Measurements from ENCODE around the gene BLTP2.
A peak's percentile ranks its signal among the peaks of the same experiment; 100 is the strongest.
"Not testable (repeated sequence)": the region's sequence is repeated elsewhere in the genome, so short reads cannot be mapped to it uniquely, and the experiment has no call there.

The BLTP2 gene

DNA sequence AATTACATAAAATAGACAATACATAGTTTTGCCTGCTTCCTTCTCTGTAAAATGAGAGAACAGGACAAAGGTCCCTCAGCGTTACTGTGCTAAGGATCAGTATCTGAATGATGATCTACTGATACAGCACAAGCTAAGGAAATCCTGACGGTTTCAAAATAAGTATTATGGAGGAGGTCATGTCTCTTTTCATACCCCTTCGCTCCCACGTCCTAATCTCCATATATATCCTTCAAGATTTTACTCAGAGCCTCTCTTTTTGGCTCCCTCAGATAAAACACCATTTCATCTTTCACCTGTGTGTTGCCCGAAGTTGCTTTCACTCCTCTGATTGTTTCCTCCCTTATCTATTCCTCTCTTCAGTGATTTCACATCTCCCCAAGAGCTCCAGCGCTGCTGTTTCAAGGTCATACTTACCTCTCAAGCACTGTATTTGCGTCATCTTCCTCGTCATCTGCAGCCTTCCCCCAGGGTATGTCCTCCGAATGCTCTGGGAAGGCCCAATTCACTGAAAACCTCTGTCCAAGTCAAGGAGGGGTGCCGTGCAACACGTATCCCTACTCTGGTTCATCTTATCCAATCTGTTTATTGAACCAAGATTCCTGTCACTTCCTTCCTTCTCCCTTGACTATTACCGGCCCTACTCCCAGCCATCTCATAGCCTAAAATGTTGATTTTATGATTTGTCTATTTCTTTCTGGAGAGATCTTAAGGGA lies 1.2 kb upstream of the BLTP2 start:
- no peak for DNase-seq (ENCODE audit: low read depth)

DNA sequence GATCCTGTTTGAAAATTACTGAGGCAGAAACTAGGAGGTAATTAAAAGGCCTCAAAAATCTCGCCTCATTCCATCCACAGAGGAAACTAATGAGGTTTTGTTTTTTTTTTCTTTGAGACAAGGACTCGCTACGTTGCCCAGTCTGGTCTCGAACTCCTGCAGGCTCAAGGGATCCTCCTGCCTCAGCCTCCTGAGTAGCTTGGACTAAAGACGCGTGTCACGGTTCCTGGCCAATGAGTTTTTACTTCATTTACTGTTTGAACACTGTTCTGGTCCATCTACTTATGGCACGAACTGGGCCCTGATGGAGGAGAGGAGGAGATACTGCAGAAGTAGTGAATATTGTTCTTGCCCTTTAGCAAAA lies 600 bp upstream of the BLTP2 start:
- DNase-seq (ENCODE audit: low read depth), result no peak

DNA sequence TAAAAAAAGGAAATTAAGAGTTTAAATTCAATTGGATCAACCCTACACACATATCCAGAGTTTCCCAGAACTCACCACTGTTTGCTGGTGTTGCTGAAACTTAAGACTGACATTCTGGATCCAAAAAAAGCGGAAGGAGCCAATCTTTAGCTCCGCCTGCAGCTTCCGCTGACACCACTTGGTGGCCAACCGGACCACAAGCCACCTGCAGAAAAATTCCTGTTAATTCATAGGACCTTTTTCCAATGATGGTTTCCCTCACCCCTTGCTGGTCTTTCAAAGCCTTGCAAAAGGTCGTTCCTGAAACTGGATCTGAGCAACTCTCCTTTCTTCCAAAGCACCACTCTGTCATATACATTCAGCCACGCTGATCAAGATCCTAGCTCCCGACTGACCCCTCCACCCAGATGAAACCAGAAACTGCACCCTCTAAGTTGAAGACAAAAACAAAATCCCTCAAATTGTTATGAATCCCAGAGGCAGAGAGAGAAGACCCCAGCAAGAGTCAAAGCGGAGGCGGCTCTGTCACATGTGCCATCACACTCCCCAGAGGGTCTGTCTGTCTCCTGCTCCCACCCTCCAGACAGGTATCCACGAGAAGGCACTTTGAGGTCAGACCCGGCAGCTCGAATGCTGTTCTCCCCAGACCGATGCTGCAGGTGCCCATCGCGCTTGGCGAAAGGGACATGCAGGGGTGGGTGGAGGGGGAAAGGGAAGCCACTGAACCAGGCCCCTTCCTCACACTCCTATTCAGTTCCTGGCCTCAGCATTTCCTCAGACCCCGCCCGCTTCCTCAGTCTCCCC lies 773 bp downstream of the BLTP2 start:
- DNase-seq (ENCODE audit: low read depth), result no peak

DNA sequence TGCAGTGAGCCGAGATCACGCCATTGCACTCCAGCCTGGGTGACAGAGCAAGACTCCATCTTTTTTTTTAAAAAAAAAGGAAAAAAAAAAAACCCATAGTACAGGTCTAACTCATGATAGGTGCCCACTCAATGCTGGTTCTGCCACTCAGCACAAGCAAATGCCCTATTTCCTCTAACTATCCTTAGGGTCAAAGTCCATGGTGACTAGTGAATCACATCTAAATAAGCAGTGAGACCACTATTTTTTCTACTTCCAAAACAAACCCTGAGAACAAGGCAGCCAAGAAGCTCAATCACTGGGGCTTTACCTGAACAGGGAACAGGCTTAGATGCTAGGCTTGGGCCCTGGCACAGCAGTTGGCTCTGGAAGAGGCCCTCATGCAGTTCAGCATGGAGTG lies 3.4 kb downstream of the BLTP2 start:
- DNase-seq (ENCODE audit: low read depth), result no peak

DNA sequence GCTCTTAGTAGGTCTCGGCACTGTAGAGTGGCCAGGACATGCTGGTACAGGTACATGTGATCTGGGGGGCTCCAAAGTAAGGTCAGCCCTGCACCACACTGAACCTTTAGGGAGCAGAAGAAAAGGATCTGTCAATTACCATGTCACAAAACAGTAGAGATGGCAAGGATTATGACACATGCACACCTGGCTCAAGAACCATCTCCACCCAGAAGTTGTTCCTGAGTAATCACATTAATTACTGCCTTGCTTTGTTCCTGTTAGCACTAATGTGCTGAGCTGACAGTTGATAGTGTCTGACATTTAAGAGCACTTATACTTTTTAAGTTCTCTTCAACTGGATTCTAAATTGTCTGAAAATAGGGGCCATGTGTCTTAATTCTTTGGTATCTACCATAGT lies 9.5 kb downstream of the BLTP2 start:
- no peak for DNase-seq (ENCODE audit: low read depth)

DNA sequence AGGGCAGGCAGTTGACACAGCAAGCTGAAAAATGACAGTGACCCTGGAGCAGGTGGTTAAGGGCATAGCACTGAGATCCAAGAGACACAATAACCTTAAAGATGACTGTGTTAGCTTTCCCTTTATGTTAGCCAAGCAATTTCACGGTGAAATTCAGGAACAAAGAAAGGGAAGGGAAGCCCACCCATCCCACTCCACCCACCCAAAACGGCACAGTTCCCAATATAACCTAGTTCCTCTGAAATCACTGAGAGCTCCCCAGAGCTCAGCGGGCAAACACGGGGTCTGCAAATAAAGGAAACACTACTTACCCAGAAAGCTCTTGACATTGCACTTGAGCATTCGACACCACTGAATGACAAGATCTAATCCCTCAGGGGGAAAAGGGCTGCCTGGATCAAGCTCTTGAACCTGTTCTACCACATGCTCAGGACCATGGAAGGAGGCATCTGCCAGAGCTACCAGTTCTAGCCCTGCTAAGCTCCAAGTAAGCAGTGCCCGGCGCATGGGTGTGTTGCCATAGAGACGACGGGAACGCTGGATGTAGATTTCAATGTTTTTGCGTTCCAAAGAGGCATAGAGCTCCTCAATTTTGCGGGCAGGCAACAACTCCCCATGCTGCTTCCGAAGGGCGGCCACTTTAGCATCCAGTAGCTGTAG lies 10.6 kb downstream of the BLTP2 start:
- no peak for DNase-seq (ENCODE audit: low read depth)

DNA sequence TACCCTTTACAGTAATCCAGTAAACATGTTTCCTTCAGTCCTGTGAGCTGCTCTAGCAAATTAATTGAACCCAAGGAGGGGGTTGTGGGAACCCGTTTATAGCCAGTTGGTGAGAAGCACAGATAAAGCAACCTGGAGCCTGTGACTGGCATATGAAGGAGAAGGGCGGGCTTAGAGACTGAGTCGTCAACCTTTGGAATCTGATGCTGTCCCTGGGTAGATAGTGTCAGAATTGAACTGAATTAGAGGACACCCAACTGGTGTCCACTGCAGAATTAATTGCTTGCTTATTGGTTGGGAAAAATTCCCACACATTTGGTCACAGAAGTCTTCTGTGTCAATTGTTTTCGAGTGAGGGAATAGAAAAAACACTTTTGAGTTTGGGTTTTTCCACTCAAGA lies 18.1 kb downstream of the BLTP2 start:
- no peak for DNase-seq (ENCODE audit: low read depth)

DNA sequence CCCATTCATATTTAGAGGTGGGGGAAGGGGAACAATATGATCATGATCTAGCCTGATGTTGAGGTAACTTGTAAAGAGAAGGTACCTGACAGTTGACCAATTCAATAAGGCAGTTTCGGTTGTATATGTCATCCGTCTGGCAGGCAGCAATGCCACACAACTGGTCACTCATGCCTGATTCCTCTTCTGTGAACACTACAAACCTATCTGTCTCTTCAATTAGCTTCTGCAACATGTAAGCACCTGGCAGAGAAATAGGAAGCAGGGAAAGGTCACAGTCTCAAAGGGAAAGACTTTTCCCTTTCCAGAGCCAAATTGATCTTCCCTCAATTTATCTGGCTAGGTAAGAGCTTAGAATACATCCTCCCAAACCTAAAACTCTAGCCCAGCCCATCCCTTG lies 20.8 kb downstream of the BLTP2 start:
- DNase-seq (ENCODE audit: low read depth), result no peak

DNA sequence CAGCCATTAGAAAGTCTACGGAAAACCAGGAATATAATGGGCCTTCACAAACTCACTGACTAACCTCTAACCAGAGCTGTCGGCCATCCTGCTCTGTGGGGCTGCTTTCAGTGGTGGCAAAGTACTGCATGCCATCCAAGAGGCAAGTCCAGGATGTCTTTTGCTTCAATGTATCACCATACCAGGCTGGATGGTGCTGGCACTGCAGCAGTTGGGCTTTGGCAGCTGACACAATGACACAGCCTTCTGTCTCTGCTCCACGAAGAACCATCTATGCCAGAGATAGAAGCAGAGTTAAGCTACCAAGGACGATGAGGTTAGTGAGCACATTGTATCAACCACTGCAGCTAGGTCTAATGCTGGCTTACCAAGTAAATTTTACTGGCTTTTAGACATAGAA lies 21.3 kb downstream of the BLTP2 start:
- DNase-seq (ENCODE audit: low read depth), result no peak

DNA sequence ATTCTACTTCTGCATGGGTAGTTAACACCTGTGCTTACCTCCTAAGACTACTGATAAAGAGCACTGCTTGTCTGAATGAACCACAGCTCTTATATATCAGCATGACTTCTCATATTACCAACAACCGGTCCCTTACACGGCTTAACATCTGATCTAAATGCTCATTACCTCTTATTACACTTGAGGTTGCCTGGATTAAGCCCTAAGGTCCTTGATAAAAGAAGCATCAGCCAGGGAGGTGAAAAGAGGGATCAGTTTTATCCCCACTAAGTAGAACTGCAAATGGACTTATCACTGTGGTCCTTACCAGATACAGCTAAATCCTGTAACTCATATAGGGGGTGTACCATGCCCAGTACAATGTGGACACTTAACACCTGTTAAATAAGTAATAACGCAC lies 22.8 kb downstream of the BLTP2 start:
- no peak for DNase-seq (ENCODE audit: low read depth)

DNA sequence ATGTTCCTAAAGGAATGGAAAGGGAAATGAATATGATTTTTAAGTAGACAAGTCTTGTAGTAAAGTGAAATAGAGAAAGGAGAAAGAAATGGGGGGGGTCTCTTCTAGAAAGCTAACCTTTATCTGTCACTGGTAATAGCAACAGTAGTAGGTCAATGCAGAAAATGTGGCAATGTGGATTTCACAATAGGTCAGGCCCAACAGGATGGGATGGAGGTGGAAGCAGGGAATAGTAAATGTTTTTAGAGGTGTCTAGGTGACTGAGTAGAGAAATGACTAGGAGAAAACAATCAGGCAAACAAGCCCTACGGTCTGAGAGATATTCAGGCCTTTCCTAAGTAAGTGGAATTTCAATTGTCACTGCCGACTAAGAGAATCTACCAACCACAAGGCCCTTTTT lies 24.9 kb downstream of the BLTP2 start:
- no peak for DNase-seq (ENCODE audit: low read depth)

DNA sequence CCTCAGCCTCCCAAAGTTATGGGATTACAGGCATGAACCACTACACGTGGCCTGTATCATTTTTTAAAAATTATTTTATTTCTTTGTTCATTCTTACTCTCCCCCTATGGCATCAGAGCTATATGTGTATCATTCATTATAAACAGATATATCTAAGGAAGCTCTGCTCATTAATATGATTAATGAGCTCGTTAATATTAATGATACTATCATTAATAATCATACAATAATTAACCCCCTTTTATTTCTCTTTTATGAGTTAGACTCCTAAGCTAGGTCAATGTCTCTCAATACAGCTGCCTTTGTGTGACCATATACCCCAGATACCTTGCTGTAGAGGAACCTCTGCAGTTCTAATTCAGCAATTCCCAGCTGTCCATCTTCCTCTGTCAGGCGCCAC lies 26.5 kb downstream of the BLTP2 start:
- no peak for DNase-seq (ENCODE audit: low read depth)

DNA sequence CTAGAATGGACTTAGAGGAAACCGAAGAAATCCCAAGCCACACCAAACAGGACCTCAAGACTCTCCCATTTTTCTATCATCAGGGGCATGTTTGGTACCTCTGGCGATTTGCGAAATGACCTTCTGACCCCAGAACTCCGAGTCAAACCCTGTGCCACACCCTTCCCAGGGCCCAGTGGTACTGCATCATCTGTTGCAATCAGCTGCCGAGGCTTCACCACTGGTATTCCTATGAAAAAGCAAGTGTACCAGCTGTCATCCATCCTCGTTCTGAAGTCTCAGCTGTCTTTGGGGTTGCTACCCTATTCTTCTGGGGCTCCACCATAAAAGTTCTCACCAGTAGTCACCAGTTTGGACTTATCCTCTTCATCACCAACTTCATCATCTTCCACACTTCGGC lies 28.7 kb downstream of the BLTP2 start:
- no peak for DNase-seq (ENCODE audit: low read depth)

DNA sequence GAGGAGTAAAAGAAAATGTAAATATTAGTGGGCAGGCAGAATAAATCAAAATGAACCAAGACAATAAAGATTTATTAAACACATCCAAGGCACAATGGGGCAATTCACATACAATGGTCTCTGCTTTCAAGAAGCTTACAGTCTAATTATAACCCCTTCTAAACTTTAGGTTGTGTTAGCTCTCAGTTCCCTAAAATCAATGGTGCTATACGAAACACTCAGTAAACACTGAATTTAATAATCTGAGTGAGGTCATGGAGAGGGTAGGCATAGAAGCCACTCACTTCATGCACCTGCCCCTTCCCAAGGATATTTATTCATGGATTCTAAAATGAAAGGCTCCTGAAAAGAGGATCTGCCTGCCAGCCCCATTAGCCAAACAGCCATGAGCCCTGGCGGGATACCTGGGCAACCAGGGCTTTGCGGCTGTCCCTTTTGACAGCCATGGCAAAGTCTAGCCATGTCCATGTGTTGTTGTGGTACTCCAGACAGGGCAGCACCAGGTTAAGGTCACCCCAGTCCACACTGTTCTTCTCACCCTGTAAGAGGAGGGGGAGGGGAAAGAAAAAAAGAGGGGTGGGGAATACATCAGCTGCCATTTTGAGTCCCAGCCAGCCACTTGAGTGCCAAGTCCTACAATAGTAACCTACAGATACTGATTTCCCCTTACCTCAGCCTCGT lies 29.6 kb downstream of the BLTP2 start:
- no peak for DNase-seq (ENCODE audit: low read depth)

DNA sequence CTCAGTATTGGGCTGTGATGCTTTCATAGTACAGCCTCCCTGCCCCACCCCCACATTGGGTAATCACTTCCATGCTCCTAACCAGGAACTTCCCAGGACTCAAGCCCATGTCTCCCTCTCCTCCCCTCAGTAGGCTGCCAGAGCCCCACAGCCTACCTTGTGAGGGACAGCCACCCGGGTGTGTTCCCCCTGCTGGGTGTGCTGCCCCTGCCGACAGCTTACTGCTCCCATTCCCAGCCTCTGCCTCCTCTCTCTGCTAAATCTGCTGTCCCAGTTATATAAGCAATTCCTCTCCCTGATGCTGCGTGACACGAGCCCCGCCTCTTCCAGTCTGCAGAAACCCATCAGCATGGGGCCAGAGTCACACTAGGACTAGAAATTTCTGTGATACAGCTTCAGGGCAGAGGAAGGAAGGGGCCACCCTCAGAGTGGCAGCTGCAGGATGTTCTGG lies 31.0 kb downstream of the BLTP2 start, which contains the start of gene RSKR:
Gene RSKR (minus strand): TSS at position 255 of the 451 bp plus-strand sequence. CDS start 24 bp downstream, at position 231.
- no peak for DNase-seq (ENCODE audit: low read depth)

DNA sequence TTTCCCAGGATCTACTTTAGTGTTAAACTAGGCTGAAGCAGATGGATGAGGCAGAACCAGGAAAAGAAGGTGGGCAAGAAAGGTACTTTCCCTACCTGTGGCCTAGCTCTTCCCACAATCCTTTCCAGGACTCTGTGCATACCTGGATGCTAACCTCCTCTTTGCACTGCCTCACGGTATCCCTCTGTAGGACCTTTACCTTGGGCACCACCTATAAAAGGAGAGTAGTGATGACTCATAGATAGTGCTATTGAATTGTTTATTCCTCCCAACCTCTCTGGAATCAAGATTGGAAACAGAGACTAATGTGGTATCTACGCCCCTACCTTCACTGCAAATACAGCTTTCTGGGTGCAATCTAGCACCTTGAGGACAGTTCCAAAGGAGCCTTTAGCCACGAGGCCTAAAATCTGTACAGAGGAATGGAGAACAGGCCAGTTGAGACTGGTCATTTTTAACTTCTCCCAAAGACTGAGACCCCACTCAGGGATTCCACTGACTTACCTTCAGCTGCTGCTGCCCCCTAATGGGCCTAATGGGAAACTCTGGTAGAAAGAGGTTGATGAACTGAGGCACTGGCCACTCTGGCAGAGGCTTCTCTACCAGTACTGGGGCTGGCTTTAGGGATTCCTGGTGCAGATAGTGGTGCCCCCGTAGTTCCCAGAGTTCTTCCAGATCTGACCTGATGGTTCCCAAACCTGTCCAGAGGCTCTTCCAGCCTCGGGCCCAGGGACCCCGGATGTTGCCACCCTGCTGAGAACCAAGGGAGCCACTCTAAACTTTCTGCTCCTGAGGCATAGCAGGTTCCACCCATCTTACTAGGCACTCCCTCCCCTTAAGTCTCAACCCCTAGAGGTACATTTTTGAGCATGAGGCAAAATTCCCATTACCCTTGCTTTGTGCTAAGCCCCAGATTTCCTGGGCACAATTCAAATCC lies 31.8 kb downstream of the BLTP2 start:
- no peak for DNase-seq (ENCODE audit: low read depth)

DNA sequence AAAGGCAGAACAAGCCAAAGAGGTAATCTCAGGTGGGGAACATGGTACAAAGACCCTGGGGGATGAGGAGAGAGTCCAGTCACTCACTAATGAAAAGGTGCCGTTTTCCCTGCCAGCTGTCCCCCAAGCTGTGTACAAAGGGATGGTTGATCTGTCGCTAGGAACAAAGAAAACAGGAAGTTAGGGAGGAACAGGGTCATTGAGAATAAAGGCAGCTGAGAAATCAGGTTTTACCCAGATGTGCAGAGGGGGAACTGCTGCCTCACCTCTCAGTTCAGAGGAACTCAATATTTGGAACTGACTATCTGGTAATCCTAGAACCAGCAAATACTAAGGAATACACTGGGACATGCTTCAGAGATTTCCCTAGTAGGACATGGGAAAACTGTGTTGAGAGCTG lies 32.4 kb downstream of the BLTP2 start:
- no peak for DNase-seq (ENCODE audit: low read depth)

DNA sequence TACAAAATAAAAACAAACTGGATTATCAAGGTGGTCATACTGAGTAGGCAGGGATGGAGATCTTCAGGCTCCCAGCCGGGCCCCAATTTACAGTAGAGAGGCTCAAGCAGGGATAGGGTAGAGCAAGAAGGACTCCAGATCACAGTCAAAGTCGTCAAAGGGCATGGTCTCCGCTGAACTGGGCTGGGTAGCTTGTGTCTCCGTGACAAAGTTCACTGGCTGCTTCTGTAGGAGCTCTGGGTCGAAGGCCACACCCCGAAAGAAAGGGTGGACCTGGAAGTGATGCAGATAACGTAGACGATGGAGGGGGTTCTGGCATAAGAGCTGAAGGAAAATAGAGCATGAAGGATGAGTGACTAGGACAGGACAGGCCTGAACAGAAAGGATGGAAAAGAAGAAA lies 34.6 kb downstream of the BLTP2 start:
- no peak for DNase-seq (ENCODE audit: low read depth)

DNA sequence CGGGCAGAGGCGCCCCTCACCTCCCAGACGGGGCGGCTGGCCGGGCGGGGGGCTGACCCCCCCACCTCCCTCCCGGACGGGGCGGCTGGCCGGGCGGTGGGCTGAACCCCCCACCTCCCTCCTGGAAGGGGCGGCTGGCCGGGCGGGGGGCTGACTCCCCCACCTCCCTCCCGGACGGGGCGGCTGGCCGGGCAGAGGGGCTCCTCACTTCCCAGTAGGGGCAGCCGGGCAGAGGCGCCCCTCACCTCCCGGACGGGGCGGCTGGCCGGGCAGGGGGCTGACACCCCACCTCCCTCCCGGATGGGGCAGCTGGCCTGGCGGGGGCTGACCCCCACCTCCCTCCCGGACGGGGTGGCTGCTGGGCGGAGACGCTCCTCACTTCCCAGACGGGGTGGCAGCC lies 40.9 kb downstream of the BLTP2 start:
- not testable (repeated sequence) for DNase-seq (ENCODE audit: low read depth)

DNA sequence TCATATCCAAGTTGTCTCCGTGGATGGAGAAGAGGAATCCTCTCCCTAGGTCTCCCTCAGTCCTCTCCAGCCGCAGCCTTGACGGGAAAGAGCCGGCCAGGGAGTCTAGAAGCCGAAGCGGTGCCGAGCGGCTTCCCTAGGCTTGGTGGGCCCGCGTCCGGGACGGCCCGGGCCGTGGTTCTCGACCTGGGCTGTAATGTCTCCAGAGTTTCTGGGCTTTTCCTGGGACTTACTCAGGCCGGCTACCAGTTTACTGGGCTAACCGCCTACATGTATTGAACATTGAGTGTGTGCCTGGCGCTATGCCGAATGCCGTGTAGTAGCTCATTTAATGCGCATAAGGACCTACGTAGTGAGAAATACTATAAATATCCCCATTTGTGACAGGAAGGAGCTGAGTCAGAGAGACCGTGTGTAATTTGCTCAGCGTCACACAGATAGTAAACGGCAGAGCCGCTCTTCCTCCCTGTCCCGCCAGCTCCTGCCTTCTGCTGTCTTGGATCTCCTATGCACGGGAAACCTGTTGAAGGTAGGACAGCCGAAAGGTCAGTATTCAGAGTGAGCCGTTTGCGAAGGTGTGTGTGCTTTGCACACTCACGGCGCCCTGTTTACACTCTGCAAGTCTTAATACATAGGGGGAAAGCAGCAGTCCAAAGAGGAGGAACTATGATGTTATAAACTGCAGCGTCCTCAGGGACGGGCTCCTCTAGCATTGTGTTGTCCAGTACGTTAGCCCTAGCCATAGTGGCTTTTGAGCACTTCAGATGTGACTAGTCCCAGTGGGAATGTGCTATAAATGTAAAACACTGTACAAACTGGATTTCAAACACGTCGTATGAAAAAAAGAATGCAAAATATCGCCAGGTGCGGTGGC lies 45.4 kb downstream of the BLTP2 start:
- peak; percentile 70 for DNase-seq (ENCODE audit: low read depth)

Data from HS-5 (cell line).